GM19467 (cell line): ENCODE results near the gene CYB5D1.

ENCODE experiments used
- ATAC-seq: cut with Tn5 transposase; IDR thresholded peaks from one replicate; pipeline ENCODE4 v1.9.1; 2021; ENCODE audit warnings: mild to moderate bottlenecking, moderate library complexity; ENCODE audit not compliant: unreplicated experiment

CYB5D1 gene

GRCh38 chr17:7885367-7886226 is 27.8 kb downstream of the CYB5D1 start:
- no peak for ATAC-seq

GRCh38 chr17:7886227-7887037 is 28.6 kb downstream of the CYB5D1 start:
- ATAC-seq = no peak

- no peak for ATAC-seq
Observed at GRCh38 chr17:7887038-7887481, 29.3 kb downstream of the CYB5D1 start.

- ATAC-seq = no peak
Observed at GRCh38 chr17:7887482-7888183, 29.8 kb downstream of the CYB5D1 start.

- ATAC-seq = no peak
Observed at GRCh38 chr17:7888184-7888920, 30.5 kb downstream of the CYB5D1 start, which contains the start of gene CHD3. CHD3 (plus strand) TSS chr17:7888789; CDS start chr17:7889001, 212 bp downstream.

- ATAC-seq = no peak
Observed at GRCh38 chr17:7889166-7889955, 31.6 kb downstream of the CYB5D1 start.

GRCh38 chr17:7893187-7893880 is 35.5 kb downstream of the CYB5D1 start:
- no peak for ATAC-seq

GRCh38 chr17:7894226-7894625 is 36.4 kb downstream of the CYB5D1 start:
- ATAC-seq = no peak

- no peak for ATAC-seq
Observed at GRCh38 chr17:7894866-7895265, 37.1 kb downstream of the CYB5D1 start.

- no peak for ATAC-seq
Observed at GRCh38 chr17:7897090-7897489, 39.3 kb downstream of the CYB5D1 start.

- no peak for ATAC-seq
Observed at GRCh38 chr17:7897773-7898172, 40.0 kb downstream of the CYB5D1 start.

- ATAC-seq = no peak
Observed at GRCh38 chr17:7903154-7904103, 45.6 kb downstream of the CYB5D1 start.

- no peak for ATAC-seq
Observed at GRCh38 chr17:7909089-7909488, 51.3 kb downstream of the CYB5D1 start.

- no peak for ATAC-seq
Observed at GRCh38 chr17:7910281-7910680, 52.5 kb downstream of the CYB5D1 start.

- ATAC-seq = no peak
Observed at GRCh38 chr17:7910711-7911110, 52.9 kb downstream of the CYB5D1 start.

GRCh38 chr17:7911116-7911515 is 53.3 kb downstream of the CYB5D1 start:
- ATAC-seq = no peak
